Tongue (tissue), 2 donors: ENCODE data around the gene GRIA2. TPM values are rescaled to one million over a fixed set of nuclear protein-coding genes. Genes with fewer than 3 reads are reported as not detected.

Experiments
- DNase-seq: peaks from one replicate; pipeline ENCODE4 v3.0.0-alpha.2; 2015
- total RNA-seq: library from RNA; depleted of rRNA; stranded (reverse); fragments of >200 nt; gene quantifications from one replicate; pipeline ENCODE4 v1.2.3, GENCODE V29; 2014

GRIA2 gene
- total RNA-seq, 1 donor from 2014 or later = 8.9 TPM

- peak; percentile 79 for DNase-seq
These were observed 44.8 kb downstream of the GRIA2 start for GRCh38 chr4:157265281-157265680.

GRCh38 chr4:157270108-157270507 is 49.6 kb downstream of the GRIA2 start:
- no peak for DNase-seq

GRCh38 chr4:157270552-157270951 is 50.0 kb downstream of the GRIA2 start:
- DNase-seq = no peak

GRCh38 chr4:157271166-157271869 is 50.8 kb downstream of the GRIA2 start:
- no peak for DNase-seq

- no peak for DNase-seq
These were observed 60.1 kb downstream of the GRIA2 start for GRCh38 chr4:157280673-157281072.

- no peak for DNase-seq
These were observed 61.5 kb downstream of the GRIA2 start for GRCh38 chr4:157282019-157282418.

- DNase-seq = no peak
These were observed 66.9 kb downstream of the GRIA2 start for GRCh38 chr4:157287445-157287844.

- no peak for DNase-seq
These were observed 70.1 kb downstream of the GRIA2 start for GRCh38 chr4:157290622-157291021.

GRCh38 chr4:157291071-157291470 is 70.5 kb downstream of the GRIA2 start:
- no peak for DNase-seq

- no peak for DNase-seq
These were observed 73.1 kb downstream of the GRIA2 start for GRCh38 chr4:157293673-157294072.

- peak; percentile 73 for DNase-seq
These were observed 74.0 kb downstream of the GRIA2 start for GRCh38 chr4:157294575-157294974.

GRCh38 chr4:157300701-157301100 is 80.2 kb downstream of the GRIA2 start:
- DNase-seq = no peak

GRCh38 chr4:157303471-157303960 is 83.0 kb downstream of the GRIA2 start:
- no peak for DNase-seq

GRCh38 chr4:157304769-157305168 is 84.2 kb downstream of the GRIA2 start:
- no peak for DNase-seq

- DNase-seq = no peak
These were observed 92.2 kb downstream of the GRIA2 start for GRCh38 chr4:157312702-157313101.

GRCh38 chr4:157314906-157315305 is 94.4 kb downstream of the GRIA2 start:
- DNase-seq = no peak

- no peak for DNase-seq
These were observed 95.4 kb downstream of the GRIA2 start for GRCh38 chr4:157315968-157316367.

GRCh38 chr4:157320092-157320491 is 99.6 kb downstream of the GRIA2 start:
- DNase-seq = no peak

GRCh38 chr4:157327666-157328065 is 107.1 kb downstream of the GRIA2 start:
- DNase-seq = no peak

GRCh38 chr4:157357887-157358286 is 137.4 kb downstream of the GRIA2 start:
- no peak for DNase-seq

GRCh38 chr4:157358439-157358838 is 137.9 kb downstream of the GRIA2 start:
- DNase-seq = no peak

GRCh38 chr4:157358851-157359250 is 138.3 kb downstream of the GRIA2 start:
- DNase-seq = no peak

GRCh38 chr4:157363360-157363759 is 142.8 kb downstream of the GRIA2 start:
- no peak for DNase-seq

GRCh38 chr4:157372154-157372553 is 151.6 kb downstream of the GRIA2 start:
- no peak for DNase-seq
